Measurements from ENCODE around the gene VSNL1. TPM values are rescaled to one million over a fixed set of nuclear protein-coding genes. Genes with fewer than 3 reads are reported as not detected.
A peak's percentile ranks its signal among the peaks of the same experiment; 100 is the strongest.

VSNL1 gene
- total RNA-seq, 1 experiment from 2014 or later = not detected

GRCh38 chr2:17538844-17539554 is 1.5 kb upstream of the VSNL1 start:
- H2AFZ ChIP-seq = peak overlapping the region; percentile 86
- peak overlapping the region; percentile 54 for H3K4me3 ChIP-seq
- DNase-seq = peak; percentile 59 to 67
- no peaks in the 10 kb centered on the region for H3K79me2 ChIP-seq (ENCODE audit: low read depth)
- H4K20me1 ChIP-seq (ENCODE audit: insufficient read depth) = no peaks in the 10 kb centered on the region
- no peaks in the 10 kb centered on the region for H3K27me3 ChIP-seq (ENCODE audit: insufficient read depth, low read depth)
- intact Hi-C loops (cut with micrococcal nuclease; ENCODE audit: unreplicated experiment) = no loop called here
- no TSS peak for BruUV-seq (replicated peaks)
- ChIA-PET POLR2A (ENCODE audit: unreplicated experiment) (interaction anchor here (0.9 kb wide), 1 partner anchor 215 kb away, joined by 7 read pairs; the partner anchor contains the start of gene GEN1), CTCF (no interaction called here)
- peaks cover 9% of the 10 kb centered on the region; the same call in 1 of the 2 replicates for H3F3A ChIP-seq (ENCODE audit: insufficient read depth, low read depth)
- no peaks in the 10 kb centered on the region for H3K36me3 ChIP-seq (ENCODE audit: low read depth)
- no peak for TF ChIP-seq EZH2 (IDR thresholded peaks at IDR 0.05; ENCODE audit: low read depth)
- no peak for TF ChIP-seq CTCF (conservative IDR thresholded peaks at IDR 0.05)
- peak overlapping the region; percentile 2; the same call in 1 of the 2 replicates for H3K27ac ChIP-seq
- no peaks in the 10 kb centered on the region for H3K9me3 ChIP-seq (ENCODE audit: insufficient read depth, low read depth)
- peak overlapping the region; percentile 75 for H3K4me2 ChIP-seq
- peaks cover 19% of the 10 kb centered on the region; the same call in 1 of the 2 replicates for H3K4me1 ChIP-seq (replicated peaks; ENCODE audit: insufficient read depth)
- H3K9me2 ChIP-seq (ENCODE audit: insufficient read depth) = no peaks in the 10 kb centered on the region

- H3K36me3 ChIP-seq (ENCODE audit: low read depth) = no peaks in the 10 kb centered on the region
- CTCF ChIA-PET = no interaction called here
- intact Hi-C loops (cut with micrococcal nuclease; ENCODE audit: unreplicated experiment) = loop anchor here (2.0 kb wide), 1 partner anchor 107 kb away; no protein-coding TSS in a partner anchor
- H3K9me2 ChIP-seq (ENCODE audit: insufficient read depth) = no peaks in the 10 kb centered on the region
- POLR2A ChIA-PET (ENCODE audit: unreplicated experiment) = no interaction called here
- peak overlapping the region; percentile 63; the same call in 1 of the 2 replicates for H3K4me3 ChIP-seq
- peak overlapping the region; percentile 94 for H3K4me2 ChIP-seq
- H3K27ac ChIP-seq = no peak overlapping the region
- H3K4me1 ChIP-seq (replicated peaks; ENCODE audit: insufficient read depth) = peaks cover 19% of the 10 kb centered on the region; the same call in 1 of the 2 replicates
- H3K79me2 ChIP-seq (ENCODE audit: low read depth) = no peaks in the 10 kb centered on the region
- peaks cover 9% of the 10 kb centered on the region; the same call in 1 of the 2 replicates for H3F3A ChIP-seq (ENCODE audit: insufficient read depth, low read depth)
- no peak overlapping the region; the same call in 1 of the 2 replicates for H2AFZ ChIP-seq
- DNase-seq = no peak
- H3K9me3 ChIP-seq (ENCODE audit: insufficient read depth, low read depth) = no peaks in the 10 kb centered on the region
- no TSS peak for BruUV-seq (replicated peaks)
- no peaks in the 10 kb centered on the region for H3K27me3 ChIP-seq (ENCODE audit: insufficient read depth, low read depth)
- H4K20me1 ChIP-seq (ENCODE audit: insufficient read depth) = no peaks in the 10 kb centered on the region
- no peak for TF ChIP-seq EZH2 (IDR thresholded peaks at IDR 0.05; ENCODE audit: low read depth)
- no peak for TF ChIP-seq CTCF (conservative IDR thresholded peaks at IDR 0.05)
Measured at GRCh38 chr2:17539611-17540092, 844 bp upstream of the VSNL1 start.

GRCh38 chr2:17540813-17541530 is 476 bp downstream of the VSNL1 start:
- Histone ChIP-seq H3K9me2 (ENCODE audit: insufficient read depth) (no peaks in the 10 kb centered on the region), H3K9me3 (ENCODE audit: insufficient read depth, low read depth) (no peaks in the 10 kb centered on the region), H2AFZ (peak overlapping the region; percentile 91), H3K36me3 (ENCODE audit: low read depth) (no peaks in the 10 kb centered on the region), H3K27me3 (ENCODE audit: insufficient read depth, low read depth) (no peaks in the 10 kb centered on the region), H3K27ac (no peak overlapping the region), H3K4me3 (peak overlapping the region; percentile 63), H4K20me1 (ENCODE audit: insufficient read depth) (no peaks in the 10 kb centered on the region), H3K79me2 (ENCODE audit: low read depth) (no peaks in the 10 kb centered on the region), H3K4me1 (replicated peaks; ENCODE audit: insufficient read depth) (peaks cover 19% of the 10 kb centered on the region; the same call in 1 of the 2 replicates), H3F3A (ENCODE audit: insufficient read depth, low read depth) (peaks cover 9% of the 10 kb centered on the region; the same call in 1 of the 2 replicates), H3K4me2 (peak overlapping the region; percentile 94)
- intact Hi-C loops (cut with micrococcal nuclease; ENCODE audit: unreplicated experiment) = loop anchor here (2.0 kb wide), 1 partner anchor 106 kb away; no protein-coding TSS in a partner anchor
- ChIA-PET CTCF (interaction anchor here (1.0 kb wide), 1 partner anchor 16 kb away, joined by 3 read pairs; no protein-coding TSS in a partner anchor), POLR2A (ENCODE audit: unreplicated experiment) (no interaction called here)
- DNase-seq = no peak
- TF ChIP-seq EZH2 (IDR thresholded peaks at IDR 0.05; ENCODE audit: low read depth) (no peak), CTCF (conservative IDR thresholded peaks at IDR 0.05) (no peak)
- BruUV-seq (replicated peaks) = no TSS peak

Data from PC-9 (cell line).